ENCODE data around the gene BAIAP2L2.

The BAIAP2L2 gene

GRCh38 chr22:38135133-38135706, 24.7 kb upstream of the BAIAP2L2 start:
- H3K79me2 ChIP-seq: no peaks in the 10 kb centered on the region

DNA sequence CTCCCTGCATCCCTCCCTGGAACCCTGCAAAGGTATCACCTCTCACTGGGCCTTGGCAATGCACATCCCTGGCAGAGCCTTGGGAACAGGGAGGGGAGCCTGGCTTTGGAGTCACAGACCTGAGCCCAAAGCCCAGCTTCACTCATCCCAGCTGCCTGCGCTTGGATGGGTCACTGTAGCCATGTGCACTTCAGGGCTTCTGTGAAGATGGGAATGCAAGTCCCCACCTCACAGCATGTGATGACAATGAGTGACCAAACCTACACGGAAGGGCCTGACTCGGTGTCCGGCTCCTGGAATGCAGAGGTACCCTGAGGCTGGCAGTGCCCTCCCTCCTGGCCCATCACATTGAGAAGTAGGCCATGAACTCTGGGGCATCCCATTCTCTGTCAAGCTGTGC, 22.8 kb upstream of the BAIAP2L2 start:
- Histone ChIP-seq H3K36me3 (ENCODE audit: control insufficient read depth, insufficient read depth, low read length) (no peaks in the 10 kb centered on the region), H3K27ac (no peak overlapping the region), H3K4me2 (ENCODE audit: low read length) (no peak overlapping the region), H3K27me3 (ENCODE audit: control insufficient read depth, insufficient read depth, low read length) (no peaks in the 10 kb centered on the region), H3K4me1 (no peaks in the 10 kb centered on the region), H3K4me3 (ENCODE audit: low read depth, low read length) (no peak overlapping the region), H3K9me3 (ENCODE audit: control insufficient read depth, low read length) (no peaks in the 10 kb centered on the region), H3K79me2 (no peaks in the 10 kb centered on the region), H2AFZ (no peak overlapping the region), H3K9ac (no peak overlapping the region)
- no peak for TF ChIP-seq CTCF (IDR thresholded peaks at IDR 0.05)

More at GRCh38 chr22:38135133-38135706, 24.7 kb upstream of the BAIAP2L2 start:
- Histone ChIP-seq H3K4me3 (ENCODE audit: low read depth, low read length) (no peak overlapping the region), H3K27me3 (ENCODE audit: control insufficient read depth, insufficient read depth, low read length) (no peaks in the 10 kb centered on the region), H3K4me2 (ENCODE audit: low read length) (no peak overlapping the region), H3K4me1 (no peaks in the 10 kb centered on the region), H3K27ac (no peak overlapping the region), H3K9ac (no peak overlapping the region), H2AFZ (no peak overlapping the region), H3K36me3 (ENCODE audit: control insufficient read depth, insufficient read depth, low read length) (no peaks in the 10 kb centered on the region), H3K9me3 (ENCODE audit: control insufficient read depth, low read length) (no peaks in the 10 kb centered on the region)
- TF ChIP-seq CTCF (IDR thresholded peaks at IDR 0.05): no peak

- Histone ChIP-seq H3K9me3 (ENCODE audit: control insufficient read depth, low read length) (no peaks in the 10 kb centered on the region), H2AFZ (no peak overlapping the region), H3K27me3 (ENCODE audit: control insufficient read depth, insufficient read depth, low read length) (no peaks in the 10 kb centered on the region), H3K9ac (no peak overlapping the region), H3K4me2 (ENCODE audit: low read length) (no peak overlapping the region), H3K79me2 (no peaks in the 10 kb centered on the region), H3K27ac (no peak overlapping the region), H3K36me3 (ENCODE audit: control insufficient read depth, insufficient read depth, low read length) (no peaks in the 10 kb centered on the region), H3K4me3 (ENCODE audit: low read depth, low read length) (no peak overlapping the region), H3K4me1 (no peaks in the 10 kb centered on the region)
- no peak for TF ChIP-seq CTCF (IDR thresholded peaks at IDR 0.05)
Measured at GRCh38 chr22:38132794-38133193, 22.3 kb upstream of the BAIAP2L2 start.

DNA sequence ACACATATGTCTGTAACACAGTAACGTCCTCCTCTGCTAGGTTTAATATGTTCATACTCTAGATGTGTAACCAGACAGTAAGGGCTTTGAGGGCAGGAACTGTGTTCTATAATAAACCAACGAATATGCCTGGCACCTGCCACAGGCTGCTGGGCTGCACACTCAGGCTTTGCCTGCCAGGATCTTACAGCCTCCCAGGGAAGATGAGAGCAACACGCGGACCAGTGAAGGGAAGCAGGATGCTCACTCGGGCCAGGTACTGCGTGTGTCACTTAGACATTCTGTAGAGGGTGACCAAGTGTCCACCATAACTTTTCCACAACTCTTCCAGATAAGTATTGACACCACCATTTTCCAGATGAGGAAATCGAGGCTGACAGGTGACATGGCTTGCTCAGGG, 21.7 kb upstream of the BAIAP2L2 start:
- H3K36me3 ChIP-seq (ENCODE audit: control insufficient read depth, insufficient read depth, low read length): no peaks in the 10 kb centered on the region
- no peak for TF ChIP-seq CTCF (IDR thresholded peaks at IDR 0.05)
- no peaks in the 10 kb centered on the region for H3K4me1 ChIP-seq
- no peak overlapping the region for H3K9ac ChIP-seq
- H3K27me3 ChIP-seq (ENCODE audit: control insufficient read depth, insufficient read depth, low read length): no peaks in the 10 kb centered on the region
- no peak overlapping the region for H2AFZ ChIP-seq
- no peaks in the 10 kb centered on the region for H3K9me3 ChIP-seq (ENCODE audit: control insufficient read depth, low read length)
- H3K4me3 ChIP-seq (ENCODE audit: low read depth, low read length): no peak overlapping the region
- H3K27ac ChIP-seq: no peak overlapping the region
- H3K4me2 ChIP-seq (ENCODE audit: low read length): no peak overlapping the region
- H3K79me2 ChIP-seq: no peaks in the 10 kb centered on the region

GRCh38 chr22:38131399-38131798, 20.9 kb upstream of the BAIAP2L2 start:
- H3K79me2 ChIP-seq: no peaks in the 10 kb centered on the region
- H3K27ac ChIP-seq: no peak overlapping the region
- no peak overlapping the region for H3K4me2 ChIP-seq (ENCODE audit: low read length)
- no peaks in the 10 kb centered on the region for H3K36me3 ChIP-seq (ENCODE audit: control insufficient read depth, insufficient read depth, low read length)
- no peak overlapping the region for H3K9ac ChIP-seq
- H3K4me1 ChIP-seq: no peaks in the 10 kb centered on the region
- H3K4me3 ChIP-seq (ENCODE audit: low read depth, low read length): no peak overlapping the region
- H2AFZ ChIP-seq: no peak overlapping the region
- H3K9me3 ChIP-seq (ENCODE audit: control insufficient read depth, low read length): no peaks in the 10 kb centered on the region
- TF ChIP-seq CTCF (IDR thresholded peaks at IDR 0.05): no peak
- H3K27me3 ChIP-seq (ENCODE audit: control insufficient read depth, insufficient read depth, low read length): no peaks in the 10 kb centered on the region

Measured in parathyroid adenoma (tissue), 2 donors.